Stimulated activated CD4-positive, alpha-beta T cell treated with anti-CD3 and anti-CD28 coated beads, Interleukin-2, amount 100 ng/mL, for 4 hours (primary cell): ENCODE measurements around the gene LTA.

Experiments
- DNase-seq: peaks from one replicate; pipeline ENCODE4 v3.0.0-alpha.2; 2020; ENCODE audit warnings: low read depth

Gene LTA

DNA sequence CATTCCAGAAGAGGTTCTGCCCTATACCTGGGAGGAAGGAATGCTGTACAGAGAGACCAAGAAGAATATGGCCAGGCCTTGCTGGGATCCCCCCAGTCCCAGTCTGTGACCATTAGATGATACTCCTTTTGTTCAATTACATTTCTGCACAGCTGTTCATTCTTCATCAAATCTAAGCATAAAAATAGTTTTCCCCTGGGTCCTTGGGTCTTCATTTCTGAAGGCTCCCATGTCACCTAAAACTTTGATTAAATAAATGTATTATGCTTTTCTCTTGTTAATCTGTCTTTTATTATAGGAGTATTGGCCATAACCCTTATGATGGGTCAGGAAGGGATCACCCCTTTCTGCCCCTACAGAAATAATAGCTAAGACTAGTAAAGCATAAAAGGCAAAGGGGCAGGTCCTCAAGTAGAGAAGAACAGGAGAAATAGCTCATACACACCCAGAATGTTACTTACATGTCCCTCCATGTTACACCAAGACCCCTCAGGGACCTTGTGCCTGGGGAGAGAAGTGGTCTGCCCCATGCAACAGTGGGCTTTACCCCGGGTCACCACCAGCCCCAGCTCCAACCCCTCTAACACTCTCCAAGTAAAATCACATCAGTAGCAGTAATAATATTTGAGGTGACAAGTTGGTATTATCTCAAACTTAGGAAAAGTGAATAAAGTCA is 2.1 kb upstream of the LTA start:
- no peak for DNase-seq

- no peak for DNase-seq
Measured at GRCh38 chr6:31573239-31574105, 1.4 kb downstream of the LTA start.

DNA sequence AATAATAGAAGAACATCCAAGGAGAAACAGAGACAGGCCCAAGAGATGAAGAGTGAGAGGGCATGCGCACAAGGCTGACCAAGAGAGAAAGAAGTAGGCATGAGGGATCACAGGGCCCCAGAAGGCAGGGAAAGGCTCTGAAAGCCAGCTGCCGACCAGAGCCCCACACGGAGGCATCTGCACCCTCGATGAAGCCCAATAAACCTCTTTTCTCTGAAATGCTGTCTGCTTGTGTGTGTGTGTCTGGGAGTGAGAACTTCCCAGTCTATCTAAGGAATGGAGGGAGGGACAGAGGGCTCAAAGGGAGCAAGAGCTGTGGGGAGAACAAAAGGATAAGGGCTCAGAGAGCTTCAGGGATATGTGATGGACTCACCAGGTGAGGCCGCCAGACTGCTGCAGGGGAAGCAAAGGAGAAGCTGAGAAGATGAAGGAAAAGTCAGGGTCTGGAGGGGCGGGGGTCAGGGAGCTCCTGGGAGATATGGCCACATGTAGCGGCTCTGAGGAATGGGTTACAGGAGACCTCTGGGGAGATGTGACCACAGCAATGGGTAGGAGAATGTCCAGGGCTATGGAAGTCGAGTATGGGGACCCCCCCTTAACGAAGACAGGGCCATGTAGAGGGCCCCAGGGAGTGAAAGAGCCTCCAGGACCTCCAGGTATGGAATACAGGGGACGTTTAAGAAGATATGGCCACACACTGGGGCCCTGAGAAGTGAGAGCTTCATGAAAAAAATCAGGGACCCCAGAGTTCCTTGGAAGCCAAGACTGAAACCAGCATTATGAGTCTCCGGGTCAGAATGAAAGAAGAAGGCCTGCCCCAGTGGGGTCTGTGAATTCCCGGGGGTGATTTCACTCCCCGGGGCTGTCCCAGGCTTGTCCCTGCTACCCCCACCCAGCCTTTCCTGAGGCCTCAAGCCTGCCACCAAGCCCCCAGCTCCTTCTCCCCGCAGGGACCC is 2.3 kb downstream of the LTA start:
- no peak for DNase-seq

GRCh38 chr6:31575335-31575901 is 3.3 kb downstream of the LTA start, which contains the start of gene TNF:
TNF (plus strand) TSS chr6:31575565; CDS start chr6:31575742, 177 bp downstream.
- DNase-seq = peak; percentile 85

DNA sequence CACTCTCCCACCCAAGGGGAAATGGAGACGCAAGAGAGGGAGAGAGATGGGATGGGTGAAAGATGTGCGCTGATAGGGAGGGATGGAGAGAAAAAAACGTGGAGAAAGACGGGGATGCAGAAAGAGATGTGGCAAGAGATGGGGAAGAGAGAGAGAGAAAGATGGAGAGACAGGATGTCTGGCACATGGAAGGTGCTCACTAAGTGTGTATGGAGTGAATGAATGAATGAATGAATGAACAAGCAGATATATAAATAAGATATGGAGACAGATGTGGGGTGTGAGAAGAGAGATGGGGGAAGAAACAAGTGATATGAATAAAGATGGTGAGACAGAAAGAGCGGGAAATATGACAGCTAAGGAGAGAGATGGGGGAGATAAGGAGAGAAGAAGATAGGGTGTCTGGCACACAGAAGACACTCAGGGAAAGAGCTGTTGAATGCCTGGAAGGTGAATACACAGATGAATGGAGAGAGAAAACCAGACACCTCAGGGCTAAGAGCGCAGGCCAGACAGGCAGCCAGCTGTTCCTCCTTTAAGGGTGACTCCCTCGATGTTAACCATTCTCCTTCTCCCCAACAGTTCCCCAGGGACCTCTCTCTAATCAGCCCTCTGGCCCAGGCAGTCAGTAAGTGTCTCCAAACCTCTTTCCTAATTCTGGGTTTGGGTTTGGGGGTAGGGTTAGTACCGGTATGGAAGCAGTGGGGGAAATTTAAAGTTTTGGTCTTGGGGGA is 4.0 kb downstream of the LTA start:
- no peak for DNase-seq

GRCh38 chr6:31576897-31577578 is 4.9 kb downstream of the LTA start:
- DNase-seq = no peak

GRCh38 chr6:31577579-31577966 is 5.5 kb downstream of the LTA start:
- DNase-seq = no peak

DNA sequence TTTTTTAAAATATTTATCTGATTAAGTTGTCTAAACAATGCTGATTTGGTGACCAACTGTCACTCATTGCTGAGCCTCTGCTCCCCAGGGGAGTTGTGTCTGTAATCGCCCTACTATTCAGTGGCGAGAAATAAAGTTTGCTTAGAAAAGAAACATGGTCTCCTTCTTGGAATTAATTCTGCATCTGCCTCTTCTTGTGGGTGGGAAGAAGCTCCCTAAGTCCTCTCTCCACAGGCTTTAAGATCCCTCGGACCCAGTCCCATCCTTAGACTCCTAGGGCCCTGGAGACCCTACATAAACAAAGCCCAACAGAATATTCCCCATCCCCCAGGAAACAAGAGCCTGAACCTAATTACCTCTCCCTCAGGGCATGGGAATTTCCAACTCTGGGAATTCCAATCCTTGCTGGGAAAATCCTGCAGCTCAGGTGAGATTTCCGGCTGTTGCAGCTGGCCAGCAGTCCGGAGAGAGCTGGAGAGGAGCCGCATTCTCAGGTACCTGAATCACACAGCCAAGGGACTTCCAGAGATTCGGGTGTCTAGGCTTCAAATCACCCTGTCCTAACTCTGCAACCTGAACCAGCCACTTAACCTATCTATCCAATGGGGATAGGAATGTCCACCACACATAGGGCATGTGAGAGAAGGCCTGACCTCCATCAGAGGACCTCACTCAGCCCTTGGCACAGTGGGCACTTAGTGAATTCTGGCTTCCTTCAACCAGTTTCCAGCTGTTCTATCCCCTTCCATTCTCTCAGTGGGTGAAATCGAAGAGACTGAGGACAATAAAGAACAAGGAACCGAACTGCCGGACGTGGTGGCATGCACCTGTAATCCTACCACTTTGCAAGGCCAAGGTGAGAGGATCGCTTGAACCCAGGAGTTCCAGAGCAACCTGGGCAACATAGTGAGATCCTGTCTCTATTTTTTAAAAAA is 6.4 kb downstream of the LTA start:
- no peak for DNase-seq

DNA sequence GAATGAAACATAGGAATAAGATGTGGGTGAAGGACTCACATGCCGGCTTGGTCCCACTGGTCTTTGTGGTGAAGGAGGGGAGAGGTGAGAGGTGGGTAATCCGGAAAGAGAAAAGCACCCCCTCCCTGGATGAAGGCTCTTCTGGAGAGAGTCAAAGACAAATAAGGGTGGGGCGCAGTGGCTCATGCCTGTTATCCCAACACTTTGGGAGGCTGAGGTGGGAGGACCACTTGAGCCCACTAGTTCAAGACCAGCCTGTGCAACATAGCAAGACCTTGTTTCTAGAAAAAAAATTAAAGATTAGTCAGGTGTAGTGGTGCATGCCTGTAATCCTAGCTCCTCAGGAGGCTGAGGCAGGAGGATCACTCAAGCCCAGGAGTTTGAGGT is 7.0 kb downstream of the LTA start:
- DNase-seq = no peak

- no peak for DNase-seq
Measured at GRCh38 chr6:31579546-31580437, 7.7 kb downstream of the LTA start.

DNA sequence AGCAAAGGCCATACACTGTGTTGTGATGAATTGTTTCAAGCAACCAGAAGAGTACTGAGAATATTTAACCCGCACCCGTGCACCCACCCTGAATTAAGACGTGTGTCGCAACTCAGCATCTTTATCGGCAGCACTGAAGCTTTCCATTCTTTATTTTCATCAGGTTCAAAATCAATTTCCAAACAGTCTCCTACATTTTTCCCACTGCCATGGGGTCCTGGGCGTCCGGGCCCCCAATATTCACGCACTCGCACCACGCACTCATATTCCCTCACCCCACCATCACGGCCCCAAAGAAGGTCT is 8.3 kb downstream of the LTA start:
- no peak for DNase-seq

DNA sequence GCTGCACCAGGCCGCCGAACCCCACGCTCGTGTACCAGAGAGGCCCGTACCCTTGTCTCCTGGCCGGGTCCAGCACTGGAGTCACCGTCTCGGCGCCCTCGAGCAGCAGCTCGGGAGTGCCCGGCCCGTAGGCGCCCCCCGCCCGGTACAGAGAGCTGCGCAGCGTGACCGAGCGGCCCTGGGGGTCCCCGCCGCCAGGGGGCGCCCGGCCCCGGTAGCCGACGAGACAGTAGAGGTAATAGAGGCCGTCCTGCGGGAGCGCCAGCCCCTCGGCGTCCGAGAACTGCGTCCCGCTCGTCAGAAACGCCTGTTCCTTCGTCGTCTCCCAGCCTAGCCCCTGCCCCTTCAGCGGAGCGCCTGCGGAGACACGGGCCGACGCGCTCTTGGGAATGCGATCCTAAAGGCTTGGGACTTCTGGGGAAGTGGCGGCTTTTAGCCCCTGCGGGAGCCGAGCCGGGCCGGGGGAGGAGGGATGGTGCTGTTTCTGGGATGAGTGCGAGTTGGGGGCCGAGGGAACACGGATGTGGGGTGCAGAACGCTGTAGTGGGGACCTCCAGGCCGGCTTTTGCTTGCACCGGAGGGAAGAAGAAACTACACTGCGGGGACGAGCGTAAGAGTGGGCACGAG is 8.8 kb downstream of the LTA start:
- DNase-seq = peak; percentile 84

DNA sequence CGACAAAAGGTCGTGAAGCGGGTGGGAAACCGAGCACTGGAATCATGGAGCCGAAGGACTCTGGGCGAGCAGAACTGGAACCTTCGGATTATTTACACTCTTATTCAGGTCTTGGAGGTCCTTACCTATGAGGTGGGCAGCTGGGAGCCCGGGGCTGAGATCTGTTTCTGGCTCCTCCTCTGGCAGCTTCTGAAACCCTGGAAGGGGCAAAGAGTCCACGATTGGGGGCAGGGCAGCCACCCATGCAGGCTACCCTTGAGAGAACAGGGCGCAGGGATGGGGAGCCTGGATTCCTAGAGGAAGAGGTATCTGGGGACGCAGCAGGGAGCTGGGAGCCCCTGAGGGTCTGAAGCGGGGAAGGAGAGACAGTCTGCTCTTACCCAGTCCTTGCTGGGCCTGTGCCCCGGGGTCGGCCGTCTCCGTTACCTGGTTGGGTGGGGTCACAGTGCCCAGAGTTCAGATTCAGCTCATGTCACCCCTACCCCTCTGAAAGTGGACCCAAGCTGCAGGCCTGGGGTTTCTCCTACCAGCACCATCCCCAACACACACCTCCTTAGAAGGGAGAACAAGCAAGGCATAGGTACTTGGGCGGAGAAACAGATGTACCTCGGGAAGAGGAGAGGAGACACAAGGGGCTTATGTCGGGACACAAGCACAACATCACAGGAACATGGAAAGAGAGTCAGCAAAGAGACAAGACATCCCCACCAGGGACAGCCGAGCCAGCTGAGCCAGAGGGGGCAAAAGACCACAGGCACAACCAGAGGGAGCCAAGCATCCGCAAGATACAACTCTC is 9.5 kb downstream of the LTA start:
- no peak for DNase-seq

GRCh38 chr6:31582230-31582643 is 10.1 kb downstream of the LTA start, which contains the start of gene LTB:
LTB (minus strand) TSS chr6:31582424; CDS start chr6:31582417, 7 bp downstream.
- DNase-seq = peak; percentile 55

- no peak for DNase-seq
Measured at GRCh38 chr6:31585491-31585890, 13.4 kb downstream of the LTA start.

DNA sequence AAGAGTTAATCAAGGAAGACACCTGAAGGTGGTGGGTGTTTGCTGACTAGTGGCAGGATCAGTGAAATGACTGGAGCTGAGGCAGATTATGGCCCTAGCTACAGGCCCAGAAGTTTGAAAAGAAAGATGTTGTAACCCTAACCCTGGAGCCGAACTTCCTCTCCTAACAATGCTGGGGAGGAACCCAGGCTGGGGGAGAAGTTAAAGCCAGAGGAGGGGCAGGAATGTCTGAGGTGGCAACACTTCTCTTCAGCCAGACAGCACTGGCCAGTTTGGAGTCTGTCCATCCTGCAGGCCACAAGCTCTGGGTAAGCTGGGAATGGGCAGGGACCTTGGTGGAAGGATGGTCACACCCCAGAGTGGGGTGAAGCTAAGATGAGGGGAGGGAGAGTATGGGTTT is 13.9 kb downstream of the LTA start, which contains the start of gene LST1:
LST1 (plus strand) TSS at position 270 of the 400 bp plus-strand sequence. CDS start 1,023 bp downstream, outside the sequence.
- DNase-seq = no peak
